GM10266 (cell line): ENCODE data around the gene GALNT7.

Experiments
- DNase-seq: peaks from one replicate; pipeline ENCODE4 v3.0.0; 2012; ENCODE audit errors: extremely low spot score
- TF ChIP-seq, protein P1 (sequence below): IDR thresholded peaks from 2 replicates; pipeline ENCODE4 v1.5.1; 2012; ENCODE audit warnings: mild to moderate bottlenecking, low read depth; ENCODE audit not compliant: control insufficient read depth, insufficient read depth; ENCODE audit errors: missing control alignments

The GALNT7 gene

DNA sequence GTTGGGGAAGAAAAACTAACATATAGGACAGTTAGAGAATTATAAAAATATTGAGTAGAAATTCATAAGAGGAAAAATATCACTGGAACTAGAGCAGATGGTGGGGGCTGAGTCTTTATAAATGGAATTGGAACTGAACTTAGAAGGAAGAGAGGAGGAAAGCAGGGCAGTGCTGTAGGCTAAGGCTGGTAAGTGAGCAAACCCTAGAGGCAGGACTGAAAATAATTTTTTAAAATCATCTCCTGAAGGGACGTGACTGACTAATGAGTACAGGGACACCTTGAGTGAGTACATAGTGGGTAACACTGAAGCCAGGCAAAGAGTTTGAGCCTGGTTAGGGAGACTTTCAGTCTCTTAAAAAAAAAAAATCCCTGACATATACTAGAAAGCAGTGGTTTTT is 63.3 kb downstream of the GALNT7 start:
- TF ChIP-seq, protein P1, sequence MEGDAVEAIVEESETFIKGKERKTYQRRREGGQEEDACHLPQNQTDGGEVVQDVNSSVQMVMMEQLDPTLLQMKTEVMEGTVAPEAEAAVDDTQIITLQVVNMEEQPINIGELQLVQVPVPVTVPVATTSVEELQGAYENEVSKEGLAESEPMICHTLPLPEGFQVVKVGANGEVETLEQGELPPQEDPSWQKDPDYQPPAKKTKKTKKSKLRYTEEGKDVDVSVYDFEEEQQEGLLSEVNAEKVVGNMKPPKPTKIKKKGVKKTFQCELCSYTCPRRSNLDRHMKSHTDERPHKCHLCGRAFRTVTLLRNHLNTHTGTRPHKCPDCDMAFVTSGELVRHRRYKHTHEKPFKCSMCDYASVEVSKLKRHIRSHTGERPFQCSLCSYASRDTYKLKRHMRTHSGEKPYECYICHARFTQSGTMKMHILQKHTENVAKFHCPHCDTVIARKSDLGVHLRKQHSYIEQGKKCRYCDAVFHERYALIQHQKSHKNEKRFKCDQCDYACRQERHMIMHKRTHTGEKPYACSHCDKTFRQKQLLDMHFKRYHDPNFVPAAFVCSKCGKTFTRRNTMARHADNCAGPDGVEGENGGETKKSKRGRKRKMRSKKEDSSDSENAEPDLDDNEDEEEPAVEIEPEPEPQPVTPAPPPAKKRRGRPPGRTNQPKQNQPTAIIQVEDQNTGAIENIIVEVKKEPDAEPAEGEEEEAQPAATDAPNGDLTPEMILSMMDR, result peak; percentile 30
- DNase-seq, result no peak

DNA sequence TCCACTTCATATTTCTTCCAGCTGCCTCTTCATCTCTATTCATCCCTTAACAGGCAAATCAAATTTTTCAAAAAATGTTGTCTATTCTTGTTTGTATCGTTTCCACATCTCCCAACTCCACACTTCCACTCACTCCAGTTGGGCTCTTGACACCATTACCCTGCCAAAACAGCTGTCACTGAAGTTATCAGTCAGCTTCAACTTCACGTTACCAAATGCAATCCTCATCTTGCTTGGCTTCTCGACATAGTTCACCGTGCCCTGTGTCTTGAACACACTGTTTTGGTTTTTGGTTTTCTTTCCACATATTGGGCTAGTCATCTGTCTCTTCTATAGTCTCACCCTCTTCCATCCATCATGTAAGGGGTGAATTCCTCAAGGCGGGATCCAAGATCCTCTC is 65.2 kb downstream of the GALNT7 start:
- no peak for DNase-seq
- TF ChIP-seq, protein P1, result no peak

DNA sequence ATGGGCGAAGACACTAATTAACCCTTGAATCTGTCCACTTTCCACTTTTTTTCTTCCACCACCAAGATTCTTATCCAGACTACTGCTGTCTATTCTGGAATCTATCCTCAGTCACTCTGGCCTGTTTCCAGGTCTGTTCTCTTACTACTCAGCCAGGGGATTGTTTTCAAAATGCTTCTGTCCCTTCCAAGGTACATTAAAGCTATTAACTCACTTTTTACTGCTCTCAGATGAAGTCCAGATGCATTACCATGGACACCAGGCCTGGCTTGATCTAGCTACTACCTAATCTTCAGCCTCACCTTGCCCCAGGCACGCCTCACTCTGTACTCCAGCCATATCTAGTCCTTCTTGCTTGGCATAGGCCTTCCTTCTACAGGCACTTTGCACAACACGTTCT is 66.4 kb downstream of the GALNT7 start:
- TF ChIP-seq, protein P1, result no peak

DNA sequence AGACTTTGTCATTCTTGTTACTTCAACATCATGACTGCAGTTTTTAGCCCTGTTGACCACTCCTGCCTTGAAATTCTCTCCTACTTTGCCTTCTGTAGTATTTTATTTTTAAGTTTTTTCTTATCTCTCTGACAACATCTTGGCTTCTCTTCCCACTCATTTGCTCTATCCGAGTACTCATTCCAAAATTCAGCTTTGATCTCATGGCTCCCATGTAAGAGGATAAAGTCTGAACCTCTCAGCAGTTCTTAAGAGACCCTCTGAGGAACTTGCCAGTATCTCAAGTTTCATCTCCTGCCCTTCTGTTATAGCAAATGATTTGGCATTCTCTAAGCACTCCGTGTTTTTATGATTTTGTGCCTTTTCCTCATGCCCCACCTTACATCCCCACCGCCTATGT is 67.7 kb downstream of the GALNT7 start:
- TF ChIP-seq, protein P1, result no peak
- DNase-seq, result no peak

More for the DNA sequence above, 66.4 kb downstream of the GALNT7 start:
- no peak for DNase-seq

DNA sequence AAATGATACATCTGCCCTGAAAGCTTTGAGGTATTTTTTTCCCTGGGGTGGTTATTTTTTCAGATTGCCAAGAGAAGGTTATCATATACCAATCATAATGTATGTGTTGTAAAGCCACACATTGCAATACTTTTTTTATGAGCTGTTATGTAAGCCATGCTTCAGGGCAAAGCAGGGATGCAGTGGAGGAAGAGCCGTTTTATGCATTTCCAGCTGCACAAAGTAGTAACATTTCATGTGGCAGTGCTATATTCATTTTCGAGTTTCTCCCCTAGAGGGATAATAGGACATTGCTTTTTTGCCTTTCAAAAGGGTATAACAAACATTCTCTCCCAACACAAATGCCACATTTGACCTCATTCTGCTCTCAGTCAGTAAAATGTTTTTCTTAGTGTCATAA is 68.5 kb downstream of the GALNT7 start:
- TF ChIP-seq, protein P1, result no peak

DNA sequence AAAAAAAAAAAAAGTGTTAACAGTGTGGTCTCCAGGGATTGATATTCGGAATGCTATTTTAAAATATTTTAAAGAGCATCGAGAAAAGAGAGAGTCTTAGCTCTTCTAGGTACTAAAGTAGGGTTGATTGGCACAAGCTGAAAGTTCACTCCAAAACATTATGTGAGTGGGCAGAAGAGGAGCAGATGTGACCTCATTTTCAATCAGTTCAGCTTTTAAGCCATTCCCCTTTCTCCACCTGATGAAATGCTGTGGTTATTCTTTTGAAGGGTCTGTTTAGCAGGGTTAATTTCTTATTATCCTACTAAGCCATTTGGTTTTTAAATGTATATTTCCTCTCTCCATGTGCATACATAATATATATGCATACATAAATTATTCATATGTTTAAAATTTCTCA is 69.2 kb downstream of the GALNT7 start:
- no peak for DNase-seq
- TF ChIP-seq, protein P1, result no peak

More for the DNA sequence above, 68.5 kb downstream of the GALNT7 start:
- no peak for DNase-seq

DNA sequence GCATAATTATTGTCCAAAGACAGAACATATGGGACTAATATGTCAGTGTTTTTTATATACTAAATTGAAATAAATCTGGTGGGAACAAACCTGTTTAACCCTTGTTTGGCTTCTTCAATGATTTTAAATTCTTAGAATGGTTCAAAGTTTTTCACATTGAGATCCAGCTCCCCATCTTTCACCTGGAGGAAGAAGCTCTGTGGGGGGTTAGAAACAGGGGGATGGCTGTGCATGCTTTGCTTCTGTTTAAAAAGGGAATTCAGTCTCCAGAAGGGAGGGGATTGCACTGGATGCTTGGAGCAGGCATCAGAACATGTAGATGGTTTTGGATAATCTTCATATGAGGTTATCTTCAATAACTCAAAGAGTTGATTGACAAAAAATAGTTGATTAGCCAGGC is 72.1 kb downstream of the GALNT7 start:
- TF ChIP-seq, protein P1, result no peak
- DNase-seq, result no peak
